ENCODE results near the gene CA12.

DNA sequence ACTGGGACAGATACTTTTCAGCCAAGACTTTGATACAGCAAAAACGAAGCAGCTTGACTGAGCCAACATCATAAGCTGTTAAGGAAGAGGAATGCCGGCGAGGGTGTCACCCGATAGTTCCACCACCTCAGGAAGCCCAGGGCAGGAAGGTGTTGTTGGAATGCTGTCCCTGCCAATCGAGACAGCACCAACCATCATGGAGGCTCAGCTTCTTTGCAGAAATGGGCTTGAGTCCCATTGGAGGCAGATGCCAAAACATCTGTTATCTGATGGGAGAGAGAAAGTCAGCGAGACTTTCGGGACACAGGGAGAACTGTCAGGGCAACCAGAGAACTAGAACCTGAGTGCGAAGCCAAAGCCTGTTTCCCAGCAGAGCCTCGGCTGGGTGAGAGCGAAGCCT, 50.7 kb downstream of the CA12 start:
- TF ChIP-seq ESRRG (CRISPR knock-in tag; IDR thresholded peaks at IDR 0.05) = no peak
- no peak for TF ChIP-seq ZFP3 (CRISPR knock-in tag; IDR thresholded peaks at IDR 0.05)
- no peak for TF ChIP-seq ZFP30 (CRISPR knock-in tag; IDR thresholded peaks at IDR 0.05)
- no peak for TF ChIP-seq ARNTL (CRISPR knock-in tag; IDR thresholded peaks at IDR 0.05; ENCODE audit: borderline replicate concordance, low read depth)
- TF ChIP-seq TCF4 (CRISPR knock-in tag; IDR thresholded peaks at IDR 0.05; ENCODE audit: borderline replicate concordance) = no peak
- TF ChIP-seq ZNF8 (CRISPR knock-in tag; IDR thresholded peaks at IDR 0.05) = no peak
